GM19455 (cell line): Measurements from ENCODE around the gene OPN1MW2.
"Not testable (repeated sequence)": the region's sequence is repeated elsewhere in the genome, so short reads cannot be mapped to it uniquely, and the experiment has no call there.

ENCODE experiments used
- ATAC-seq: cut with Tn5 transposase; IDR thresholded peaks from one replicate; pipeline ENCODE4 v1.9.1; 2021; ENCODE audit not compliant: unreplicated experiment

OPN1MW2 gene

GRCh38 chrX:154219456-154219855, at the start of gene OPN1MW2:
TSS of gene OPN1MW2 (plus strand) at chrX:154219756. CDS start at chrX:154219816, 60 bp downstream.
- not testable (repeated sequence) for ATAC-seq

- not testable (repeated sequence) for ATAC-seq
These were observed 47.0 kb upstream of the OPN1MW2 start for GRCh38 chrX:154172535-154172943.

DNA sequence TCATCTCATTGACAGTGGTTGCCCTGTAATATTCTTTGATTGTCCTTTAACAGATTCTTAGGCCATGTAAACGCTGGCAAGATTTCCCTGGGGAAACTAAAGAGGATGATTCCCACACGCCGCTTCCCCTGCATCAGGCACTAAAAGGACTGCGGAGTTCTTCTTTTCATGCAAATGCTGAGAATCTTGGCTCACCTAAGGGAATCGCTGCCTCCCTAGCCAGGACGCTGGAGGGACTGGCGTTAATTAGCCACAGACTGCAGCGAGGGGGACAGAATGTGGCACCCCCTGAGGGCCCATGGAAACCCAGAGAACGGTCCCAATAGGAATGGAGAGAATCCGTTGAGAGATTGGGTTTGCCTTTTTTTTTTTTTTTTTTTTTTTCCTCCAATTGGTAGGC, 45.2 kb upstream of the OPN1MW2 start:
- not testable (repeated sequence) for ATAC-seq

DNA sequence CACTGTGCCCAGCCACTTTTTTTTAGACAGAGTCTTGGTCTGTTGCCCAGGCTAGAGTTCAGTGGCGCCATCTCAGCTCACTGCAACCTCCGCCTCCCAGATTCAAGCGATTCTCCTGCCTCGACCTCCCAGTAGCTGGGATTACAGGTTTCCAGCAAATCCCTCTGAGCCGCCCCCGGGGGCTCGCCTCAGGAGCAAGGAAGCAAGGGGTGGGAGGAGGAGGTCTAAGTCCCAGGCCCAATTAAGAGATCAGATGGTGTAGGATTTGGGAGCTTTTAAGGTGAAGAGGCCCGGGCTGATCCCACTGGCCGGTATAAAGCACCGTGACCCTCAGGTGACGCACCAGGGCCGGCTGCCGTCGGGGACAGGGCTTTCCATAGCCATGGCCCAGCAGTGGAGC, 37.3 kb upstream of the OPN1MW2 start, which contains the start of gene OPN1MW:
OPN1MW (plus strand) TSS at position 301 of the 400 bp plus-strand sequence; CDS start at position 383, 82 bp downstream.
- not testable (repeated sequence) for ATAC-seq

- ATAC-seq, result not testable (repeated sequence)
These were observed 35.8 kb upstream of the OPN1MW2 start for GRCh38 chrX:154183794-154184193.

GRCh38 chrX:154192846-154193245, 26.7 kb upstream of the OPN1MW2 start:
- ATAC-seq, result not testable (repeated sequence)

- not testable (repeated sequence) for ATAC-seq
These were observed 25.2 kb upstream of the OPN1MW2 start for GRCh38 chrX:154194316-154194715.

DNA sequence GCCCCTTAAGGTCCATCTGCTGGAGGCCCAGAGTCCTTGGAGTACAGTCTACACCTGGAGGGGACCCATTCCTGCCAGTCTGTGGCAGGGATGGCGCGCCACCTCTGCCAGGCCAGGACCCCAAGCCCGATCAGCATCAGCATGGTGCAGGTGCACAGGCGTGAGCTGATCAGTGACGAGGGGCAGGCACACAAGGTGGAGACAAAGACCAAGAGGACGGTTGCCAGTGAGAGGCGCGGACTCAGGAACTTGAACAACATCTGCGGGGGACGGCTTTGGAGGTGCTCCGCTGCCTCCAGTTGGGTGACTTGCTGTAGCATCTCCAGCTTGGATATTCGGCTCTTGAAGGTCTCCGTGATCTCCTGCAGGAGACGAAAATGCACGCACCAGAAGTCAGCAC, 23.1 kb upstream of the OPN1MW2 start:
- ATAC-seq, result not testable (repeated sequence)

GRCh38 chrX:154209670-154210418, 9.7 kb upstream of the OPN1MW2 start:
- not testable (repeated sequence) for ATAC-seq

GRCh38 chrX:154211057-154211456, 8.5 kb upstream of the OPN1MW2 start:
- not testable (repeated sequence) for ATAC-seq

DNA sequence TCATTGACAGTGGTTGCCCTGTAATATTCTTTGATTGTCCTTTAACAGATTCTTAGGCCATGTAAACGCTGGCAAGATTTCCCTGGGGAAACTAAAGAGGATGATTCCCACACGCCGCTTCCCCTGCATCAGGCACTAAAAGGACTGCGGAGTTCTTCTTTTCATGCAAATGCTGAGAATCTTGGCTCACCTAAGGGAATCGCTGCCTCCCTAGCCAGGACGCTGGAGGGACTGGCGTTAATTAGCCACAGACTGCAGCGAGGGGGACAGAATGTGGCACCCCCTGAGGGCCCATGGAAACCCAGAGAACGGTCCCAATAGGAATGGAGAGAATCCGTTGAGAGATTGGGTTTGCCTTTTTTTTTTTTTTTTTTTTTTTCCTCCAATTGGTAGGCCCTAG, 8.1 kb upstream of the OPN1MW2 start:
- ATAC-seq, result not testable (repeated sequence)

DNA sequence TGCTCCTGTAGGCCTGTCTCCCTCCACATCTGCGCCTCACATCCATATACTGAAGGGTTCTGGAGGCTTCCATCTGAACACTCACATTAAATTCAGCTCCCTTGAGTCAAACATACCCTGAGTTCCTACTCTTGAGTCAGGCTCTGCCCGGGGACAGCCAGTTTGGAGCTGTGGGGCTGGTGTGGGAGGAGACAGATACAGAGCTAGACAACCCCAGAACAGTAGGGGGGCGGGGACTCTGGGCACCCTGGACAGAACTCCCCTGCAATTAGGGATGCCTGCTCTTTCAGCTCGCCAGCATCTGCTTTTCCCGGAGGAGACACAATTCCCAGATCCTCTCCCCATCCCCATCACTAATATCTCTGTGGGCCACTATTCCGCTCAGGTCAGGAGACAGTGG, 5.7 kb downstream of the OPN1MW2 start:
- not testable (repeated sequence) for ATAC-seq

GRCh38 chrX:154226706-154227105, 7.2 kb downstream of the OPN1MW2 start:
- not testable (repeated sequence) for ATAC-seq

GRCh38 chrX:154231443-154231842, 11.9 kb downstream of the OPN1MW2 start:
- not testable (repeated sequence) for ATAC-seq

- not testable (repeated sequence) for ATAC-seq
These were observed 14.1 kb downstream of the OPN1MW2 start for GRCh38 chrX:154233620-154234019.

DNA sequence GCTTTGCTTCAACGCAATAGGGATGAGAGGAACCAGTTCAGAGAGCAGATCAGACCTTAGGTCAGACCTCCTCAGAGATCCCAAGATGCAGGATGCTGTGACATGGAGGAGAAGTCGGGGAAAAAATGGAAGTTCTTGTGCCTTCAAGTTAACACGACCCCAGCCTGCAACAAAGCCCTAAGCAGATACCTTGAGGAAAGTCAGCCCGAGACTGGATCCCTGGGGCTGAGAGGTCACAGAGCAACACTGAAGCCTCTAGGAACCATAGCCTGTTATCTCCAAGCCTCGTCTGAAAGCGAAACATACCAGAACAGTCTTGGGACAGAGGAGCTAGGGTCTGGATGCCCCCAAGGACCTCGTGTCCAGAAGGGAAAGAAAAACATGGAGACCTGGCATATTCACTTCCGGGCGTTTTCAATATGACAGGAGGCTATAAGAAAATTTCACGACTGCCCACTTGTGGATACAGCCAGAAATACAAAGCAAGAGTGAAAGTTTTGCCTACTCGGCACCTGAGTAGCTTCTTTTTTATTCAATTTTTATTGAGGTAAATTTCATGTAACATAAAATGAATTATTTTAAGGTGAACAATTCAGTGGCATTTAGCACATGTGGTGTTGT, 19.5 kb downstream of the OPN1MW2 start:
- not testable (repeated sequence) for ATAC-seq

DNA sequence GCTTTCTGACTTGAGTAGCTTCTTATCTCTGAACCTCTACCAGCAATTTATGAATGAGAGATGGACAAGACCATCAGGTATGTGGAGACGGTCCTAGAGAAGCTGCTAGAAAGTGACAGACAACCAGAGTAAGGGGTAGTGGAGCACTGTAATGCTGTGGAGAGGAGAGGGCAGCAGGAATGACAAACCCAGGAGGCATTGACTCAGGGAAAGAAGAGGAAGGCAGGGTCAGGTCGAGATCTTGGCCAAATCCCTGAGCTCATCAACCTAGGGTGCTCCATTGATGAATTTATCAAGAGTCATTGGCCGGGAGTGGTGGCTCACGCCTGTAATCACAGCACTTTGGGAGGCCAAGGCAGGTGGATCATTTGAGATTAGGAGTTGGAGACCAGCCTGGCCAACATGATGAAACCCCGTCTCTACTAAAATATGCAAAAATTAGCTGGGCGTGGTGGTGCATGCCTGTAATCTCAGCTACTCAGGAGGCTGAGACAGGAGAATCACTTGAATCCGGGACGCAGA, 20.5 kb downstream of the OPN1MW2 start:
- ATAC-seq, result not testable (repeated sequence)

DNA sequence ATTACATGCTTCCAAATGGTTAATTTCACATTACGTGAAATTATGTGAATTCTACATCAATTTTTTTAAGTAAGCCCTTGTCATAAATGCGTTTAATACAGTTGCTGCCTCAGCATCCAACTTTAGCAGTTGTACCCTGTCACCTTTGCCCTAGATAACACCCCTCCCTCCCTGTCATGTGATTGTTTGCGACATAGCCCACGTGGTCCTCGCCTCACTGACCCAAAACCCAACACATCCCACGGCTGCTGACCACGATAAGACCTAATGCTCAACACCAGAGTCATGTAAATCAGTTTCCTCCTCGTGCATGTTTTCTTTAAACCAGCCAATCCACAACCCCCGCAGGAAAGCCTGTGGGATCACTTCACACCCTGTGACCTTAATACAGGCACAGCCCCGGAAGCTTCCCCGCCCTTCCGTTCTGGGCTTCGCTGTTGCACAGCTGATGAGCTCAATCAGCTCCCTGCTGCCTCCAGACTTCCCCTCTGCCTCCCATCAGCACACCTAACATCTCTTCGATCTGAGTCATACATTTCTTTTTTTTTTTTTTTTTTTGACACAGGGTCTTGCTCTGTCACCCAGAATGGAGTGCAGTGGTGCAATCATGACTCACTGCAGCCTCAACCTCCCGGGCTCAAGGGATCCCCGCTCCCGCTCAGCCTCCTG, 28.0 kb downstream of the OPN1MW2 start:
- not testable (repeated sequence) for ATAC-seq

DNA sequence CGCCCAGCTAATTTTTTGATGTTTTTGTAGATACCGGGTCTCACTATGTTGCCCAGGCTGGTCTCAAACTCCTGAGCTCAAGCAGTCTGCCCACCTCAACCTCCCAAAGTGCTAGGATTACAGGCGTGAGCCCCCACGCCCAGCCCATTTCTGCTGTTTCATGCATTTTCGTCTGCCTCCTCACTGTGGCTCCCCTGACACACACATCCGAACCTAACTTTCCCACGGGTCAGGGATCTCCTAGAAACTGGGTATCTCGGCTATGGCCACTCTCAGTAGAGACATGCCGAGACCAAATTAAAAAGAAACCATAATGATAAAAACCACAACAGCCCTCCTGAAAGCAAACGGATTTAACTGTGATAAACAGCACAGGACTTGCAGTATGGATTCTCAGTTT, 28.5 kb downstream of the OPN1MW2 start:
- not testable (repeated sequence) for ATAC-seq

DNA sequence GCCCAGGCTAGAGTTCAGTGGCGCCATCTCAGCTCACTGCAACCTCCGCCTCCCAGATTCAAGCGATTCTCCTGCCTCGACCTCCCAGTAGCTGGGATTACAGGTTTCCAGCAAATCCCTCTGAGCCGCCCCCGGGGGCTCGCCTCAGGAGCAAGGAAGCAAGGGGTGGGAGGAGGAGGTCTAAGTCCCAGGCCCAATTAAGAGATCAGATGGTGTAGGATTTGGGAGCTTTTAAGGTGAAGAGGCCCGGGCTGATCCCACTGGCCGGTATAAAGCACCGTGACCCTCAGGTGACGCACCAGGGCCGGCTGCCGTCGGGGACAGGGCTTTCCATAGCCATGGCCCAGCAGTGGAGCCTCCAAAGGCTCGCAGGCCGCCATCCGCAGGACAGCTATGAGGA, 37.7 kb downstream of the OPN1MW2 start, which contains the start of gene OPN1MW3:
OPN1MW3 (plus strand) TSS at position 301 of the 400 bp plus-strand sequence; CDS start at position 339, 38 bp downstream.
- not testable (repeated sequence) for ATAC-seq

- not testable (repeated sequence) for ATAC-seq
These were observed 39.2 kb downstream of the OPN1MW2 start for GRCh38 chrX:154258711-154259110.
